ENCODE data around the gene C14orf93.

DNA sequence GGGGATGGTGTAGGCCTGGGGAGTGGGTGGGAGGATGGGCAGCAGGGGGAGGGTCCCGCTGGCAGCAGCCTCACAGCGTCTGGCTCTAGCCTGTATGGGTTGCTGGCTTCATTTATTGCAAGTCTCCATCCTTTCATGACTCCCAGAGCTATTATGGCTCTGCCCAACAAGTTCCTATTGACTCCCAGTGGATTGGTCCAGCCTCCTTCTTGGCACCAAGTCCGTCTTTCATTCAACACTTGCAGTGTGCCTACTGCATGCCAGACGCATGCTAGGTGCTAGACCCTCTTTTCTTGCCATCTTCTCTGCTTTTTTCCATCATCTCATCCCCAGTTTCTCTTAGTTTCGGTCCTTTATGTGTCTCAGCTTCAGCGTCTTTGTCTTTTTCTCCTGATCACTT is 33.2 kb upstream of the C14orf93 start:
- TF ChIP-seq, protein P1, sequence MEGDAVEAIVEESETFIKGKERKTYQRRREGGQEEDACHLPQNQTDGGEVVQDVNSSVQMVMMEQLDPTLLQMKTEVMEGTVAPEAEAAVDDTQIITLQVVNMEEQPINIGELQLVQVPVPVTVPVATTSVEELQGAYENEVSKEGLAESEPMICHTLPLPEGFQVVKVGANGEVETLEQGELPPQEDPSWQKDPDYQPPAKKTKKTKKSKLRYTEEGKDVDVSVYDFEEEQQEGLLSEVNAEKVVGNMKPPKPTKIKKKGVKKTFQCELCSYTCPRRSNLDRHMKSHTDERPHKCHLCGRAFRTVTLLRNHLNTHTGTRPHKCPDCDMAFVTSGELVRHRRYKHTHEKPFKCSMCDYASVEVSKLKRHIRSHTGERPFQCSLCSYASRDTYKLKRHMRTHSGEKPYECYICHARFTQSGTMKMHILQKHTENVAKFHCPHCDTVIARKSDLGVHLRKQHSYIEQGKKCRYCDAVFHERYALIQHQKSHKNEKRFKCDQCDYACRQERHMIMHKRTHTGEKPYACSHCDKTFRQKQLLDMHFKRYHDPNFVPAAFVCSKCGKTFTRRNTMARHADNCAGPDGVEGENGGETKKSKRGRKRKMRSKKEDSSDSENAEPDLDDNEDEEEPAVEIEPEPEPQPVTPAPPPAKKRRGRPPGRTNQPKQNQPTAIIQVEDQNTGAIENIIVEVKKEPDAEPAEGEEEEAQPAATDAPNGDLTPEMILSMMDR (IDR thresholded peaks at IDR 0.05; ENCODE audit: low read depth, low read length): no peak
- no peak for TF ChIP-seq EZH2phosphoT487 (IDR thresholded peaks at IDR 0.05; ENCODE audit: low read depth)

Data from OCI-LY3 (cell line).